Measurements from ENCODE around the gene B3GNT3.

B3GNT3 gene

DNA sequence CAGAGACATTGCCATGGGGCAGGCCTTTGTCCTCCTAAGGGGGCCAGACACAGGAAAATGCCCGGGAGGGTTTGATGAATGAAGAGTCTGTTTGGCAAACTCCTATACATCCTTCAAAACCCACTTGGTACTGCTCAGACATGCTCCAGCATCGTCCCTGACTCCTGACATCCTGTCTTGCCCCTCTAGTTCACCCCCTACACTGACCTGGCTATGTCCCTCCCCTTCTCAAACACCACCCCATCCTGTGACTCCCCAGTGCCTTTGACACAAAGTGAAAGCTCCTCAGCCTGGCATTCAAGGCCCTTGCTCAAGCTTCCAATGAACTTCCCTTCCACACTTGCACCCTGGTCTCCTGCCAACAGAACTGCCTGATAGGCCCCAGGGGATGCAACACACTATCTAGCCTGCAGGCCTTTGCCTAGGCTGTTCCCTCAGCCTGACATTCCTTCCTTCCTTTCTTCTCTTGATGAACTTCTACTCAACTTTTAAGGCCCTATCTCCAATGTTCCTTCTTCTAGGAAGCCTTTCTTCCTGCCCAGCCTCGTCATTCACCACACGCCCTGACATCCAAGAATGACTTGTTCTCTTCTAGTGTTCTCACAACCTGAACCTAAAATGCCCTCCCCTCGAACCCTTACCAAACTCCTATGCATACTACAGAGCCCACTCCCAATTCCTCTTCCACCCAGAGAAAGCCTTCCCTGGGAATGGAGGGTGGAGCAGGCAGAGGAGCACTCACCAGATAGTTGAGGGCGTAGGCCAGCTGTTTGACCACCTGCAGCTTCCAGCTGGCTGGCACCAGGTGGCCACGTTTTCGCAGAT, 40.5 kb downstream of the B3GNT3 start:
- DNase-seq: no peak

- no peak for DNase-seq
Measured at GRCh38 chr19:17836530-17836929, 41.6 kb downstream of the B3GNT3 start.

DNA sequence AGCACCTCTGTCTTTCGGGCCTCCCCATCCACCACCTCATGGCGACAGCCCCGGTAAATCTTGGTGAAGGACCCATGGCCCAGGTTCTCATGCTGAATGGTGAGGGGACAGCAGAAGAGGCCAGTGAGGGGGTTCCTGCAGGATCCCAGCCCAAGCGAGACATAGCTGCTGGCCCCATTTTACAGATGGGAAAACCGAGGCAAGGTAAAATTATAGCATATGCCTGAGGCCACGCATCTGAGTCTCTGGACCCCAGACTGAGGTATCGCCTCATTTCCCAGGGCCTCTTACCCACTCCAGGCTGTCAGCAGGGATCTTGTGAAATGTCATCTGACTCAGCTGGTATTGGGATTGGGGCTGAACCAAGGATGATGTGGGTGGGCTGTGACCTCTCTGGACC, 43.0 kb downstream of the B3GNT3 start:
- no peak for DNase-seq

DNA sequence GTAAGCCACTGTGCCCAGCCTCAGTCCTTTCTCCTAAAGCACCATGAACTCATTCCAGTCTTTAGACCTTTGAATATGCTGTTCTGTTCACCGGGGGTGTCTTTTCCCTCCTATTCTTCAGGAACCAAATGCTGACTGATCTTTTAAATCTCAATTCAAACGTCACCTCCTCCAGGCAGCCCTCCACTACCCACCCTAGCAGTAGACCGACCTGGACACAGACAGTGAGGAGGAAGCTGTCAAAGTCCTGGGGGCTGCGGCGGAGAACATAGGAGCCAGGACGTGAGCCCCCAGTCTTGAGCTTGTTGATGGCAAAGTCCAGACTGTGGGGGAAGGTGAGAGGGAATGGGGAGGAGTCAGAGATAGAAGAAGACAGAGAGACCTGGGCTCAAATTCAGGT, 45.1 kb downstream of the B3GNT3 start:
- DNase-seq: no peak

DNA sequence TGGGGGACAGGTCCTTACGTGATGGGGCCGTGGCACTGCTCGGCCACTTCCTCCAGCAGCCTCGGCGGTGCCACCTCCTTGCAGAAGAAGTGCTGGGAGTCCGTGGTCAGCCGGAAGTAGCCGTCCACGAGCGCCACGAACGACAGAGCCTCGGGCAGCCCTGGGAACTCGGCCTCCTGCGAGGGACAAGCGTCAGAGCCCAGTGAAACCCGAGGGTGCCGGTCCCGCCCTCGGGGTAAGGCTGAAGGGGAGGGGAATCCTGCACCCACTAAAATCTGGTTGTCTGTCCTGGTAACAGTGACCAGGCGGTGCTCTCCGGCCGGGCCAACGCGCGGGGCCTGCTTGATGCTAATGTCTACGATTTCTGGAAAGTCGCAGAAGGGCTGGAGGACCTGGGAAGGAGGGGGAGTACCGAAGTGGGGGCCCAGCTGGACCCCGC, 46.5 kb downstream of the B3GNT3 start:
- no peak for DNase-seq

DNA sequence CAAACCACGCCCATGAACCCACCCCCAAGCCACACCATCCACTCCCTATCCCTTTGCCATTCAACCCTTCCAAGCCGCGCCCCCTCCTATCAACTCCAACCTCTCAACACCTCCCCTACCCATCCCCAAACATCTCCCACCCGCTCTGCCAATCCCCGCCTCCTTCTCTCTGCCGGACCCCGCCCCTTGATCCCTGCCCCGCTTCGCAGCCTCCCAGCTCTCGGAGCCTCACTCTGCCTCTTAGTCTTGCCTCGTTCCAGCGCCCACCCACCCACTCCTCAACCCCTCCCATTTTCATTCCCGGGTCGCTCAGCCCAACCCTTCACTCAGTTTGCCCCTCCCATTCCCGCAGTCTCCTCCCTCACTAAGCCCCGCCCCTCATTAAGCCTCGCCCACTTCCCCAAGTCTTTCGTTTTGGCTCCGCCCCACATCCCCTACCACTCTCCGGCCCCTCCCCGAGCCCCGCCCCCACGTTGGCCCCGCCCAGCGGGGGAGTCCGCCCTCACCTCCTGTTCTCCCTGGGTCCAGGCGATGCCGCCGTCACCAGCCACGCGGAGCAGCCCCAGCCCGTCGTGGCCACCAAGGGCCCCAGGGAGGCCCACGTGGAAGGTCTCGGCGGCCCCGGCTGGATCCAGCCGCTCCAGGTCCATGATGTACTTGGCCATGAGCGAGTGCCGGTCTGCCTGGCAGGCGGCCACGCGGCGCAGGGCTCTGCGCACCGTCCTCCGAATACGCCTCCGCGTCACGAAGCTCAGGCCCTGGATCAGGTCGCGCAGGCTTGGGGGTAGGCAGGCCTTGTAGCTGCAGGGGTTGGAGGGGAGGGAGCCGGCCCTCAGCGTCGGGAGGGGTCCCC, 47.1 kb downstream of the B3GNT3 start:
- peak; percentile 84 for DNase-seq

DNA sequence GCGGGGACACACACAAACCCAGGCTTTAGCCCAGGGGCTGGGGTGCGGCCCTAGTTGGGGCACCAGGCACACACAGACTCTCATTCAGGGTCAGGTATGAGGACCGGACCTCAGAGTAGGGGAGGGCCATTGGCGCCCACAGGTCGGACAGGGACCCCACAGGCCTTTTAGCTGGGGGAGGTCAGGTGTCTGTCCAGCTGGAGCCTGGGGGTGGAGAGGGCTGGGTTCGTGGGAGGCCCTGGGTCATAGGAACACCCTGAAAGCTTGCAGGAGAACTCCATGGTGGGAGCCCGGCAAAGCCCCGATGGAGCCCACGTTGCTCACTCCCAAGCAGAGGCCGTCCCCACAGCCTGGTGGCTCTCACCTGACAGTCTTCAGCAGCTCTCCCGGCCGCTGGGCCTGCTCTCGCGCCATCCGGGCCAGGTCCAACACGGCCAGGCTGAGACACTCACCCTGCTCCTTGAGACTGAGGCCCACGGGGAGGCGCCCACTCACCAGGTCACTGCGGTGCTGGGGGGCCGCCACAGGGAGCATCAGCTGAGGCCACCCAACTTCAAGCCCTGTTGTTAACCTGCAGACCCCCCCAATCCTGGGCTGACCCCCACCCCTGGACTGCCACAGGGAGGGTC, 47.8 kb downstream of the B3GNT3 start:
- no peak for DNase-seq

- no peak for DNase-seq
Measured at GRCh38 chr19:17843292-17843827, 48.4 kb downstream of the B3GNT3 start.

- DNase-seq: no peak
Measured at GRCh38 chr19:17843908-17844490, 49.1 kb downstream of the B3GNT3 start.

DNA sequence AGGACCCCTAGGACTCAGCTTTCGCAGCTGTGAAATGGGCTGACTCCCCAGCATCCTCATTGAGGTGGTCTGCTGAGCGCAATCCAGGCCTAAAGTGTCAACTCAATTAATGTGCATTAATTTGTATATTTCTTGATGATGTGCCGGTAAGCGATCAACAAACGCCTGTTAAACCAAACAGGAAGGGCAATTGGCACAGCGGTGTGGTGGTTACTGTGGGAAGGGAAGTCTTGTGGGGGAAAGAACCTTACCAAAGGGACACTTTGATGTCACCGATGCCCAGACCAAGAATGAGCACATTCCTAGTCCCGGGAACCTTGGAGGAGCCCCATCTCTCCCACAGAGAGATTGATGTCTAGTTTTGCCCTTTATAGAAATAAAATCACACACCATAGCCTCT, 51.2 kb downstream of the B3GNT3 start:
- no peak for DNase-seq

DNA sequence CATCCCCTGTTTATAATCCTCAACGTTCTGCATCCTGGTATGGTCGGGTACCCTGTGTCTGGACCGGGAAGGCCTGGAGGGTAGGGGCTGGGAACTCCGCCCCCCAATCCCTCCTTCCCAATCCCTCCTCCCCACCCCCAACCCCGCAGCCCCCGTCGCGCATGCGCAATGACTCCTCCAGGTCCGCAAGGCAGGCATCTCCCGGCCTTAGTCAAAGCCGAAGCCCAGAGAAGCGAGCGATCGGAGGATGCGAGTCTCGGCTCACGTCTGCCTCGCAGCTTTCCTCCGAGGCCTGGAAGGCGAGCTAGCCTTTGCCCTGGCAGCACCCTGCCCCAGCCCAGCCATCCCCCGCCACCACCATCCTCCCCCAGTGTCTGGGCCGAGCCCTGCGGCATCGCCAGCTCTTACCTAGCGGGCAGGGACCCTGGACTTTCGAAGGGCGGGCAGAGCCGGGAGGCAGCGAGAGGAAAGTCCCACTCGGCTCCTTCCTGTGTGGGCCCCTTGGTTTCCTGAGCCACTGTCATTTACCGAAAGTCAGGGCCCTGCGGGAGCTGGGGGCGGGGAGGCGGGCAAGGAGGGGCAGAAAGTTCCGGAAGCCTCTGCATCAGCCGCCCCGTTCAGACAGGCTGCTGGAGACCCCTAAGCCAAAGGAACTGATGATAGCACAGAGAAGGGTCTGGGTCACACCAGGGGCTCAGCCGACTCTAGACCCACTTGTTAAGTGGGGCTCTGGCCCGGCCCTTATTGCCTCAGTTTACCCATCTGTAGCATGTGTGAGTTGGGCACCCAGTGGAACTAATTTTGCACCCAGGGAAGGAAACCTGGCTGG, 52.8 kb downstream of the B3GNT3 start, which contains the start of gene JAK3:
Gene JAK3, minus strand, starts transcription at position 445 of the 829 bp plus-strand sequence. CDS start 3,565 bp downstream, outside the sequence.
- no peak for DNase-seq

GRCh38 chr19:17848595-17849292, 53.8 kb downstream of the B3GNT3 start:
- DNase-seq: no peak

DNA sequence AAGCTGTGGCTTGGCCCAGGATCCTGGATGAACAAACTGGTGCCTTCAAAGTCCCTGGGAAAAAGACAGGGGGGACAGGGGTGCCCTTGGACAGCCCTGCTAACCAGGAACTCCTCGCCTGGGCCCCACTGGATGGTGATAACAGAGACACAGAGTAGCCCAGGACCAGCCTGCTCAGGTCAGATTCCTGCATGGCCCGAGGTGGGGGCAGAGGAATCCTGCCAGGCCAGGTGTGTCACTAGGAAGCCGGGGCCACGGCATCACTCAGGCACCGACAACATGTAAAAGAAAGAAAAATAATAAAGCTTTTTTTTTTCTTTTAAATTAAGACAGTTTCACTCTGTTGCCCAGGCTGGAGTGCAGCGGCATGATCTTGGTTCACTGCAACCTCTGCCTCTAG, 59.1 kb downstream of the B3GNT3 start:
- no peak for DNase-seq

DNA sequence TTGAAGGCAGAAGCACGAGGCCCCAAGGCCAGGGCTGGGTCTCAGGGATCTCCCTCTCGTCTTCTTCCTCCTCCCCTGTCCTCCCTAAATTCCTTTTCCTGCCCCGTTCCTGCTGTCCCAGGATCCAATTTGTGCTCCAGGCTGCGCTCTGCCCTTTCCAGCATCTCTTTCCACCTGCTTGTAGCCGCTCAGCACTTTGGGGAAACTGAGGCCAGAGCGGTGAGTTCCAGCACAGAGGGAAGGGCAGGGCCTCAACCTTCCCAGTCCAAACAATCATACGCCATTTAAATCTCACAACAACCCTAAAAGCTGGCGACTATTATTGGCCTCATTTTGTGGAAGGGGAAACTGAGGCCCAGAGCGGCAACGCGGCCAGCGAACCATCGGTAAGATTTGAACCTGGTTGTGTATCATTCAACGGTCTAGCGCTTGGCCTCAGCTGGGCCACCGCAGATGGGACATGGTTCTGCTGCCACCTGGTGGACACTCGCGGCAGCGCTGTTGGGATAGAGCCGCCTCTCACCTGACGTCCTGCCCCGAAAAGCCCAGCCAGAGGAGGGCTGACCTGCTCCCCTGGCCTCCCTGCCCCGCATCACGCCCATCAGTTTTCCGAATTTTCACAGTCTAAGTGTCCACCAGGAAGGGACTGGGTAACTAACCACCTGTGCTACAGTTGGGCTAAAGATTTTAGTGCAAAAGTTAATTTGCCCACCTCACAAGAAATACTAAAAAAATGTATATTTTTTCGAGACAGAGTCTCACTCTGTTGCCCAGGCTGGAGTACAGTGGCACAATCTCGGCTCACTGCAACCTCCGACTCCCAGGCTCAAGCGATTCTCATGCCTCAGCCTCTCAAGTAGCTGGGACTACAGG, 60.6 kb downstream of the B3GNT3 start:
- peak; percentile 63 for DNase-seq

DNA sequence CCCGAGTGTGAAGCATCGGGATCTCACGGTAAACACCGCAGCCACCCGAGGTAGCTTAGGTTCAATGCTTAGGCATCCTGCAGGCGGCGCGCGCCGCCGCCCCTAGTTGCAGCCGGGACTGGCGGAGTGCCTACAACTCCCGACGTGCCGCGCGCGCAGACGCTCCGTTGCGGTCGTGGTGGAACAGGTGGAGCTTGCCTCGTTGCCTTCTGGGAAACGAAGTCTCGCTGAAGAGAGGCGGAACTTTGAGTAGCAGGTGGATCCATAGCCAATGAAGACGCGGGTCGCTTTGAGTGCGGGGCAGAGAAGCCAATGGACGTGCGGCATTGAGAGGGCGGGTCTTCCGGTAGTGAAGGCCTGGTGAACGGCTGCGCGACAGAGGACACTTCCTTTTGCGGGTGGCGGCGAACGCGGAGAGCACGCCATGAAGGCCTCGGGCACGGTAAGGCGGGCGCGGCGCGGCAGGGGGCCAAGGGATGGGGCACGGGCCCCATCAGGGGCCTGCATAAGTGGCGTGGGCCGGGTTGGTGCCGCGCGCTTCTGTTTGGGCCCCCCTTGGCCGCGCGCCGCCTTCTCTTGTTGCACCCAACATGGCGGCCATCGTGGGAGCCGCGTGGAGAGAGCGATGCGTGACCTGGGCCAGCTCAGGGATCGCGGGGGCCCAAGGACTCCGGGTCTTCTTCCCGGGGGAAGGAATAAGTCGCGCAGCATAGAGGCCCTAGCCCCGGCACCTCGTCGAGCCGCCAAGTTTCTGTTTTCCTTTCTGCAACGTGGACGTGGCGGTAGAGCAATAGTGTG, 64.8 kb downstream of the B3GNT3 start, which contains the start of gene RPL18A:
Gene RPL18A, plus strand, starts transcription at position 378 of the 798 bp plus-strand sequence. Its CDS starts 47 bp downstream, at position 425.
- DNase-seq: peak; percentile 96

- no peak for DNase-seq
Measured at GRCh38 chr19:17860331-17860992, 65.5 kb downstream of the B3GNT3 start.

- no peak for DNase-seq
Measured at GRCh38 chr19:17860993-17861360, 66.0 kb downstream of the B3GNT3 start.

Measured in NCI-H1694 (cell line).